ENCODE results near the gene SCLY. TPM values are rescaled to one million over a fixed set of nuclear protein-coding genes. Genes with fewer than 3 reads are reported as not detected.

The SCLY gene
- polyA plus RNA-seq, 3 donors, result 25.2 to 30.8 (median 27.7) TPM

DNA sequence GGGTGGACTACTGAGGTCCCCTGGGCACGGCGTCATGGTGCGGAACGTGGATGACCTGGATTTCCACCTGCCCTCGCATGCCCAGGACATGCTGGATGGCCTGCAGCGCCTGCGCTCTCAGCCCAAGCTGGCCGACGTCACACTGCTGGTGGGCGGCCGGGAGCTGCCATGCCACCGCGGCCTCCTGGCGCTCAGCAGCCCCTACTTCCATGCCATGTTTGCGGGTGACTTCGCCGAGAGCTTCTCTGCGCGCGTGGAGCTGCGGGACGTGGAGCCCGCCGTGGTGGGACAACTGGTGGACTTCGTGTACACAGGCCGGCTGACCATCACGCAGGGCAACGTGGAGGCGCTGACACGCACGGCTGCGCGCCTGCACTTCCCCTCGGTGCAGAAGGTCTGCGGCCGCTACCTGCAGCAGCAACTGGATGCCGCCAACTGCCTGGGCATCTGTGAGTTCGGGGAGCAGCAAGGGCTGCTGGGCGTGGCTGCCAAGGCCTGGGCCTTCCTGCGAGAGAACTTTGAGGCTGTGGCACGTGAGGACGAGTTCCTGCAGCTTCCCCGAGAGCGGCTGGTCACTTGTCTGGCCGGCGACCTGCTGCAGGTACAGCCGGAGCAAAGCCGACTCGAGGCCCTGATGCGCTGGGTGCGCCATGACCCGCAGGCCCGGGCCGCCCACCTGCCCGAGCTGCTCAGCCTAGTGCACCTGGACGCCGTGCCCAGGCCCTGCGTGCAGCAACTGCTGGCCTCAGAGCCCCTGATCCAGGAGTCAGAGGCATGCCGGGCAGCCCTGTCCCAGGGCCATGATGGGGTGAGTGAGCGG lies 80.1 kb downstream of the SCLY start:
- no peak for DNase-seq (ENCODE audit: extremely low read depth in 1 of 11, low read depth in 9 of 11, low spot score in 4 of 11)

DNA sequence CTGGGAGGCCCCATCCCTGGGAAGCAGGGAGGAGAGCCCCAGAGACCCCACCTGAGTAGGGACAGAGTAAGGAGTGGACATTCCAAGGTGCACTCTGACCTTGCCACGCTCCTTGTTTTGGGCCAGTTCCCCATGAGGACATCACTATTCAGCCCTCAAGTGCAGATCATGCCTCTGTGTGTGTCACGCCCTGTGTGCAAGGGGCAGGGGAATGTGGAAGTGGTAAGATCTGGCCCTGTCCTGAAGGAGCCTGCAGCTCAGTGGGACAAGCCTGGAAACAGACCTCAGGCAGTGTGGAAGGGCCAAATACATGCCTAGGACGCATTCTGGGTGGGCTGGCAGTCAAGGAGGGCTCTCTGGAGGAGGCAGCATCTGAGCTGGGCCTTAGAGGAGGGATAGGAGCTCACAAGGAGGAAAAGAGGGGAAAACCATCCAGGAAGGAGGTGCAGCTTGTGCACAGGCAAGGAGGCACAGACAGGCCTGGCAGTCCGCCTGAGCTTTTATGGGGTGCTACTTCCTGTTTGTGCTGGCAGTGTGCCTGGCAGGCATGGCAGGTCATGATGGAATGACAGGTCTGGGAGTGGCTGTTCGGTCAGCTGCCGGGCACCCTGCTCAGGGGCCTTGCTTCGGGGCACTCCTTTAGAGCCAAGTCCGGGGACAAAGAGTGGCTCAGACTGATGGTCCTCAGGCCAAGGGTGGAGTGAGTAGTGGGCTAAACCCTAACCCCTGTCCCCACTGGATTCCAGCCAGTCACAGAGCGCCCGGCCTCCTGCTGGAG lies 80.9 kb downstream of the SCLY start:
- DNase-seq (ENCODE audit: extremely low read depth in 1 of 11, low read depth in 9 of 11, low spot score in 4 of 11), result no peak

DNA sequence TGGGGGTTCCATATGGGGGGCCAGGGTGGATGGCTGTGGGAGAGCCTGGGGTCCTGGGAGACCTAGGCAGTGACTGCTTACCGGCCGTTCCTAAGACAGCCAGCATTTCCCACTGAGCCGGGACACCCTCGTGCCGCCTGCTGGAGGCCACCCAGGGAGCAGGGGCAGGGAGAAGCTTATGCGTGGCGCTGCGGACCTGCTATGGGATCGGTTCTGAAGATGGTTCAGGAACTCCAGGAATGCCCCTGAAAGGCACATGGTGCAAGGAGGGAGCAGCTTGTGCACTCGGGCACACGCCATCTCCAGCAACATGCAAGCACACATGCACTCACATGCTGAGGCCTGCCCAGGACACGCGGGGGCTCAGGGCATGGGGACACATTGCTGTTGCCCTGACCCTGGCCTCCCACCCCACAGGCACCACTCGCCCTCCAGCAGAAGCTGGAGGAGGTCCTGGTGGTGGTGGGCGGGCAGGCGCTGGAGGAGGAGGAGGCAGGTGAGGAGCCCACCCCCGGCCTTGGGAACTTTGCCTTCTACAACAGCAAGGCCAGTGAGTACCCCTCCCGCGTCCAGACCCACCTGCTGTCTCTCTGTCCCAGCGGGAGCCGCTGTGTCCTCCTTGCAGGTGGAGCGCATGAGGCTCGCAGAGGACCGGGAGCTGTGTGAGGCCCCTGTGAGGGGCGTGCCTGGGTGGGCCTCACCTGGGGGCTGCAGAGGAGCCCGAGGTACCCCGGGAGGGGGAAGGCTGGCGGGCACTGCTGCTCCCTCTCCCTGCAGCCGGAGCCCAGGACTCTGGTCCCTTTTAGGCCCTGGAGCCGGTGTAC lies 81.8 kb downstream of the SCLY start:
- DNase-seq (ENCODE audit: extremely low read depth in 1 of 11, low read depth in 9 of 11, low spot score in 4 of 11), result no peak

DNA sequence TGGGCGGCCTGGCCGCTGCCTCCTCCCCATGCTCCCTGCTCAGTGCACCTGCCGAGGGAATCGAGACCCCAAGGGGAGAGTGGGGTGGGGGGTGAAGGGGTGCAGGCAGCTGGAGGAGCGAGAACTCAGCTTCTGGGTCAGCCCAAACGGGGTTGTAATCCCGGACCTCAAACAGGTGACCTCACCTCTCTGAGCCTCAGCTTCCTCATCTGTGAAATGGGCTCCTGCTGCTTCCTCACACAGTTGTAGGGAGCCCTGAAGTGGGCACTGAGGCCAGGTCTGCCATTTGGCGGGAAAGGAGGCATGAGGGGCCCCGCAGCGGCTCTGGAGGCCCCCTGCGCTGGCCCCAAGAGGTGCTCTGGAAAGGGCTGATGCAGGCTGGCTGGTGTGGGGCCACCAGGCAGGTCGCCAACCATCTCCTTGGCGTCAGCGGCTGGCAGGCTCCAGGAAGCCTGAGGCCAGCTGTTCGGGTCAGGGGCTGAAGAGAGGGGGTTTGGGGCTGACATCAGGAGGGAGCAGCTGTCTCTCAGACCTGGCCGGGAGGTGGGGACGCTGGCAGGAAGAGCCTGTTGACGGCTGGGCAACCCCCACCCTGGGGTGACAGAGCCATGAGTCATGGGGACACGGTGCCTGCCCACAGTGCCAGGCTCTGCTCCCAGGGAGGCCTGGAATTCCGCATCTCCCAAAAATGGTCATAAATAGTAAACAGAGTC lies 82.6 kb downstream of the SCLY start:
- no peak for DNase-seq (ENCODE audit: extremely low read depth in 1 of 11, low read depth in 9 of 11, low spot score in 4 of 11)

DNA sequence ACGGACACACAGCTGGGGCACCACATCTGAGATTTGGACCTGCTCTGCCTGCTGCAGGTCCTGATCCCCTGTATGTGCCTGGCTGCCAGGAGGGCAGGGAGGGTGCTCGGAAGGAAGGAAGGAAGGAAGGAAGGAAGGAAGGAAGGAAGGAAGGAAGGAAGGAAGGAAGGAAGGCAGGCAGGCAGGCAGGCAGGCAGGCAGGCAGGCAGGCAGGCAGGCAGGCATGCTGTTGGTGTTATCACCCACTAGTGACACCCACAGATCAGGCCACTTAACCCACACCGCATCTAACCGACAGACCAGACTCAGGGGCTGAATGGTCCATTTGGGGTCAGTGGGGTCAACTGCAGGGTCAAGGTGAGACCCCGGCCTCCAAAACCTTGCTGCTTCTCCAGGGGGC lies 83.5 kb downstream of the SCLY start:
- DNase-seq (ENCODE audit: extremely low read depth in 1 of 11, low read depth in 9 of 11, low spot score in 4 of 11), result no peak

DNA sequence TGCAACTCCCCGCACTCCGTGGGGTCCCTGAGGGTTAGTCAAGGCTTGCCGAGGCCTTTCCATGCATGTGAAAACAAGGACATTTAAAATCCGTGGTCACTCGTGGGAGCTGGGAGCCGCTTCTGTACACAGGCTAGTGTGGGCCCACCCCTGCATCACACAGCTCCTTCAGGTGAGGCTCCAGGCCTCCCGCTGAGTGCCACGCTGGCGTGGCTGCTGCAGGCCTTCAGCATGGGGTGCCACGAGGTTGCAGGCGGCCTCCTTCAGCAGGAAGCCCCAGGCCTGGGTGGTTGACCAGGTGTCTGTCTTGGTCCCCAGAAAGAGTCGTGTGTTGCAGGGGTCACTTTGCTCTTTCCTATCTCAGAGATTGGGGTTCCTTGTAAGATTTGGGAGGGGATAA lies 84.2 kb downstream of the SCLY start:
- DNase-seq (ENCODE audit: extremely low read depth in 1 of 11, low read depth in 9 of 11, low spot score in 4 of 11), result no peak

DNA sequence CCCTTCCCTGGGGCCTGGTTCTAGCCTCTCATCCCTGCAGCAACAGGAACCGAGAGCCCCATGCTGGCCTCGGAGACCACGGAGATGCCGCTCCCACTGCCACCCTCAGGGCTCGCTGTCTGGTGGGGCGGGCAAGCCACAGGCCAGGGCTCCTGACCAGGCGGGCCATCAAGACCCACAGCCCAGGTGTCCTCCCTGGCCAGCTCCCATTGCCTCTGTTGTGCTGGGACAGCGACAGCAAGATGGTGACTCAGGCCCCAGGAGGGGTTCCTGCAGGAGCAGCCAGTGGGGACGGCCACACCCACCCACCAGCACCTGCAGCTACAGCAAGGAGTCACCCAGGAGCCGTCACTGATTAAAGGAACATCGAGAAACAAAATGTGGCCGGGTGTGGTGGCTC lies 85.0 kb downstream of the SCLY start:
- no peak for DNase-seq (ENCODE audit: extremely low read depth in 1 of 11, low read depth in 9 of 11, low spot score in 4 of 11)

DNA sequence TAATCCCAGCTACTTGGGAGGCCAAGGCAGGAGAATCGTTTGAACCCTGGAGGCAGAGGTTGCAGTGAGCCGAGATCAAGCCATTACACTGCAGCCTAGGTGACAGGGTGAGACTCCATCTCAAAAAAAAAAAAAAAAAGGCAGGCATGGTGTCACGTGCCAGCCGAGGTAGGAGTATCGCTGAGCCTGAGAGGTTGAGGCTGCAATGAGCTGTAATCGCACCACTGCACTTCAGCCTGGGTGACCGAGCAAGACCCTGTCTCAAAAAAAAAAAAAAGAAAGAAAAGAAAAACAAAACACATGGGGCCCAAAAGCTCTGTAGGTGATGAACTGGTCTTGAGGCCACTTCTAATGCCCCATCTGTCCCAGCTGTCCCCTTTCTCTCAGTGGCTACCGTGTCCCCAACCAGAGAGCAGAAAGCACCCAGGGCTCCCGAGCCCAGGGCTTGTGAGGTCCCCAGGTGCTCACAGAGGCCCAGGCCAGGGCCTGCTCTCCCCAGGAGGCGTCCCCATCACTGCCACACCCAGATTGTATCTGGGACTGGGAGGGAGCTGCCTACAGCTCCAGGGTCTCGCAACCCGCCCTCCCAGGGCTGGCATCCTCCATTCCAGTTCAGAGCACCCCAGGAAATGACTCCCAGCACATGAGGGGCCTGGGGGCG lies 86.2 kb downstream of the SCLY start:
- DNase-seq (ENCODE audit: extremely low read depth in 1 of 11, low read depth in 9 of 11, low spot score in 4 of 11), result no peak

DNA sequence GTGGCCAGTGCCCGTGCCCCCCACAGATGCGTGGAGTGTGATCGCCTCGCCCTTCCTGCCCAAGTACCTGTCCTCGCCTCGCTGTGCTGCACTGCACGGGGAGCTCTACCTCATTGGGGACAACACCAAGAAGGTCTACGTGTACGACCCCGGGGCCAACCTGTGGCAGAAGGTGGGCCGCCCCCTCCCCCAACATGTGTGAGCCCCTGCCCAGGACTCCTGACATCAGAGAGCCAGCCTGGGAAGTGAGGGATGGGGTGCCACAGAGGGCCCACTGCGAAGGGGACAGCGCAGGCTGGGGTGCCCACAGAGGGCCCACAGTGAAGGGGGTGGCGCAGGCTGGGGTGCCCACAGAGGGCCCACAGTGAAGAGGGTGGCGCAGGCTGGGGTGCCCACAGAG lies 88.2 kb downstream of the SCLY start:
- no peak for DNase-seq (ENCODE audit: extremely low read depth in 1 of 11, low read depth in 9 of 11, low spot score in 4 of 11)

Other genes with a start within 250 kb of the SCLY start
- gene RAMP1, start 201.4 kb upstream of the SCLY start, polyA plus RNA-seq (ENCODE audit: insufficient read length in 3 of 3), result 1 to 10 TPM; 2.3 to 4.5 (median 3.5) TPM
- 10 to 100 TPM; 40.1 to 44.0 (median 41.0) TPM for gene UBE2F, start 94.0 kb upstream of the SCLY start, polyA plus RNA-seq (ENCODE audit: insufficient read length in 3 of 3)
- gene ESPNL, start 39.3 kb downstream of the SCLY start, polyA plus RNA-seq (ENCODE audit: insufficient read length in 3 of 3), result 1 to 10 TPM; 1.9 to 4.5 (median 2.7) TPM
- under 1 TPM; 0.34 to 0.94 (median 0.45) TPM for gene KLHL30, start 77.7 kb downstream of the SCLY start, polyA plus RNA-seq (ENCODE audit: insufficient read length in 3 of 3)
- 10 to 100 TPM in 1 of 3 donors, 1 to 10 TPM in 2; 8.6 to 10.2 (median 8.9) TPM for gene ERFE, start 98.0 kb downstream of the SCLY start, polyA plus RNA-seq (ENCODE audit: insufficient read length in 3 of 3)
- 10 to 100 TPM; 42.5 to 53.3 (median 47.0) TPM for gene ILKAP, start 142.7 kb downstream of the SCLY start, polyA plus RNA-seq (ENCODE audit: insufficient read length in 3 of 3)
- 1 to 10 TPM; 5.3 to 8.7 (median 6.4) TPM for gene HES6, start 179.0 kb downstream of the SCLY start, polyA plus RNA-seq (ENCODE audit: insufficient read length in 3 of 3)
- gene PER2, start 227.6 kb downstream of the SCLY start, polyA plus RNA-seq (ENCODE audit: insufficient read length in 3 of 3), result 1 to 10 TPM; 5.2 to 9.1 (median 5.8) TPM

All from renal cortex interstitium (tissue), 11 donors.